B cell (primary cell): ENCODE results near the gene TCERG1L. TPM values are rescaled to one million over a fixed set of nuclear protein-coding genes. Genes with fewer than 3 reads are reported as not detected.

Source experiments
- ATAC-seq: fragments of 200-7000 bp; cut with Tn5 transposase; one replicate; pipeline ENCODE4 v1.10.0; 2021; ENCODE audit warnings: low read depth, mild to moderate bottlenecking, moderate number of reproducible peaks, moderate library complexity
- CTCF ChIA-PET: fragments of 350-600 bp; sonication (Branson Sonifier 250); formaldehyde crosslinking; loops from one replicate; lab custom pipeline; 2021; ENCODE audit warnings: antibody characterized with exemption, inconsistent platforms; lab: Charles Lee
- POLR2A ChIA-PET: fragments of 350-600 bp; sonication (Branson Sonifier 250); formaldehyde crosslinking; loops from one replicate; lab custom pipeline; 2021; ENCODE audit warnings: antibody characterized with exemption; lab: Charles Lee
- DNase-seq: peaks from one replicate; pipeline ENCODE4 v3.0.0; 2013
- H2AFZ ChIP-seq: 2 replicates; pipeline ENCODE4 v1.6.1; 2012; ENCODE audit warnings: mild to moderate bottlenecking, low read depth, low read length; ENCODE audit not compliant: insufficient read depth, poor library complexity, severe bottlenecking
- H3K27ac ChIP-seq, 2 donors: 1 replicate in 1 of 2; 2 replicates in 1 of 2; pipeline ENCODE4 v1.5.1; 2012 to 2013; ENCODE audit warnings: low read length in 2 of 2, mild to moderate bottlenecking in 2 of 2, moderate library complexity in 1 of 2
- H3K27me3 ChIP-seq, 4 experiments: fragments of 200-600 bp in 1 of 4; sonication (generic) in 1 of 4; replicated peaks in 1 of 4; 1 replicate in 2 of 4; 2 replicates in 2 of 4; pipeline versions ENCODE4 v1.6.1 to v1.7.0; 2013 to 2016; ENCODE audit warnings: low read length in 3 of 4, mild to moderate bottlenecking in 2 of 4, mixed read lengths in 1 of 4, moderate library complexity in 1 of 4; ENCODE audit not compliant: insufficient read depth in 4 of 4, control insufficient read depth in 3 of 4; ENCODE audit errors: control extremely low read depth in 1 of 4
- H3K36me3 ChIP-seq, 2 experiments: replicated peaks in 1 of 2; 1 replicate in 1 of 2; 2 replicates in 1 of 2; pipeline versions ENCODE4 v1.6.1 to v1.7.1; 2013; ENCODE audit warnings: low read length in 1 of 2; ENCODE audit not compliant: insufficient read depth in 2 of 2, control insufficient read depth in 1 of 2; ENCODE audit errors: control extremely low read depth in 1 of 2, extremely low read depth in 1 of 2
- H3K4me1 ChIP-seq, 2 donors: fragments of 200-600 bp in 1 of 2; sonication (generic) in 1 of 2; 1 replicate in 1 of 2; 2 replicates in 1 of 2; pipeline versions ENCODE4 v1.5.1 to v1.6.1; 2013 to 2017; ENCODE audit warnings: low read length in 2 of 2; ENCODE audit not compliant: control insufficient read depth in 2 of 2, insufficient read depth in 2 of 2
- H3K4me2 ChIP-seq: replicated peaks from 2 replicates; pipeline ENCODE3; 2012; ENCODE audit warnings: mild to moderate bottlenecking, low read depth, low read length; ENCODE audit not compliant: poor library complexity, severe bottlenecking
- H3K4me3 ChIP-seq, 5 experiments: fragments of 200-600 bp in 1 of 5; sonication (generic) in 1 of 5; 1 replicate in 3 of 5; 2 replicates in 2 of 5; pipeline versions ENCODE4 v1.5.1 to v1.7.0; 2011 to 2016; ENCODE audit warnings: low read length in 4 of 5, mild to moderate bottlenecking in 4 of 5, low read depth in 2 of 5, control low read depth in 1 of 5, moderate library complexity in 1 of 5; ENCODE audit not compliant: insufficient read depth in 1 of 5; ENCODE audit errors: control extremely low read depth in 1 of 5, extremely low read depth in 1 of 5
- H3K79me2 ChIP-seq: fragments of 200-600 bp; sonication (generic); one replicate; pipeline ENCODE4 v1.6.0; 2016; ENCODE audit warnings: low read length; ENCODE audit not compliant: control insufficient read depth, insufficient read depth
- H3K9ac ChIP-seq: fragments of 200-600 bp; sonication (generic); 2 replicates; pipeline ENCODE4 v1.6.1; 2017; ENCODE audit warnings: mild to moderate bottlenecking, low read length, moderate library complexity
- H3K9me3 ChIP-seq, 3 donors: one replicate each; pipeline versions ENCODE4 v1.6.1 to v1.7.1; 2013; ENCODE audit warnings: low read length in 2 of 3; ENCODE audit not compliant: control insufficient read depth in 2 of 3, insufficient read depth in 1 of 3; ENCODE audit errors: control extremely low read depth in 1 of 3
- H4K20me1 ChIP-seq: 2 replicates; pipeline ENCODE4 v1.6.0; 2012; ENCODE audit warnings: mild to moderate bottlenecking, low read length; ENCODE audit not compliant: insufficient read depth, control insufficient read depth, poor library complexity, severe bottlenecking
- H3K27ac Mint-ChIP-seq: one replicate; pipeline ENCODE4 v1.8.0; 2021; ENCODE audit warnings: mixed read lengths
- H3K27me3 Mint-ChIP-seq: one replicate; pipeline ENCODE4 v1.8.0; 2021; ENCODE audit warnings: mixed read lengths
- H3K4me1 Mint-ChIP-seq: one replicate; pipeline ENCODE4 v1.8.0; 2021; ENCODE audit warnings: mixed read lengths
- H3K4me3 Mint-ChIP-seq: one replicate; pipeline ENCODE4 v1.8.0; 2021; ENCODE audit warnings: mixed read lengths
- H3K9me3 Mint-ChIP-seq: one replicate; pipeline ENCODE4 v1.8.0; 2022; ENCODE audit warnings: mixed read lengths; ENCODE audit not compliant: insufficient read depth
- CTCF ChIP-seq: fragments of 200-600 bp; IDR thresholded peaks from one replicate; pipeline ENCODE4 v1.8.0; 2022; ENCODE audit warnings: antibody characterized with exemption, mild to moderate bottlenecking
- EZH2 ChIP-seq: IDR thresholded peaks from 2 replicates; pipeline ENCODE4 v1.6.1; 2012; ENCODE audit warnings: borderline replicate concordance, low read depth, mild to moderate bottlenecking, moderate library complexity, low read length; ENCODE audit not compliant: insufficient read depth, poor library complexity, severe bottlenecking
- WGBS: methylation state at CpG from one replicate; pipeline ENCODE4 v1.1.5; 2013; ENCODE audit warnings: missing lambda C conversion rate; ENCODE audit not compliant: insufficient coverage; 5-methylcytosine and 5-hydroxymethylcytosine counted together
- intact Hi-C: fragments of 100-400 bp; cut with micrococcal nuclease; formaldehyde crosslinking; loops from one replicate; pipeline ENCODE4 v1.10.0; 2022
- polyA plus RNA-seq: library from polyadenylated mRNA; depleted of rRNA; stranded (reverse); fragments of >200 nt; gene quantifications from 2 replicates; pipeline ENCODE4 v1.2.3, GENCODE V29; 2012
- total RNA-seq, 2 donors: library from RNA; stranded (reverse); fragments of 120-200 nt in 1 of 2; gene quantifications; 1 replicate in 1 of 2; 2 replicates in 1 of 2; pipeline versions ENCODE4 v1.2.3 to v1.2.4, GENCODE V29; 2013 to 2022

The TCERG1L gene
- total and polyA plus RNA-seq, 2 donors (not counting 1 experiment from before 2014, with no cell fraction given) = 0.10 TPM; not detected in 1

- Mint-ChIP-seq H3K4me1 (no peaks in the 10 kb centered on the region), H3K4me3 (no peak overlapping the region), H3K27me3 (no peaks in the 10 kb centered on the region), H3K9me3 (no peaks in the 10 kb centered on the region), H3K27ac (no peak overlapping the region)
- H3K27me3 ChIP-seq = no peaks in the 10 kb centered on the region
- TF ChIP-seq EZH2 (no peak), CTCF (no peak)
- H3K4me2 ChIP-seq = no peak overlapping the region
- H3K9ac ChIP-seq = no peak overlapping the region
- H3K36me3 ChIP-seq = no peaks in the 10 kb centered on the region
- no peak overlapping the region for H2AFZ ChIP-seq
- whole genome bisulfite sequencing = 90% methylated on average over 15 of the region's 17 CpGs
- no peak overlapping the region for H3K27ac ChIP-seq
- H3K9me3 ChIP-seq = peaks cover 0 to 30% (median 0%) of the 10 kb centered on the region in 3 donors
- H3K79me2 ChIP-seq = no peaks in the 10 kb centered on the region
- DNase-seq (no peak), ATAC-seq (no peak)
- H3K4me1 ChIP-seq = no peaks in the 10 kb centered on the region
- ChIA-PET POLR2A (no interaction called here), CTCF (no interaction called here)
- intact Hi-C loops = no loop called here
- H3K4me3 ChIP-seq = no peak overlapping the region
- H4K20me1 ChIP-seq = no peaks in the 10 kb centered on the region
Measured at GRCh38 chr10:131230166-131230565, 81.4 kb downstream of the TCERG1L start.

GRCh38 chr10:131227163-131227740 is 84.3 kb downstream of the TCERG1L start:
- Histone ChIP-seq H3K4me3 (no peak overlapping the region), H3K36me3 (no peaks in the 10 kb centered on the region), H3K27ac (no peak overlapping the region), H2AFZ (no peak overlapping the region), H3K27me3 (no peaks in the 10 kb centered on the region), H3K79me2 (no peaks in the 10 kb centered on the region), H3K4me2 (no peak overlapping the region), H4K20me1 (no peaks in the 10 kb centered on the region), H3K9ac (no peak overlapping the region), H3K9me3 (peaks cover 0 to 36% (median 0%) of the 10 kb centered on the region in 3 donors), H3K4me1 (no peaks in the 10 kb centered on the region)
- ChIA-PET CTCF (no interaction called here), POLR2A (no interaction called here)
- Mint-ChIP-seq H3K27ac (no peak overlapping the region), H3K9me3 (no peaks in the 10 kb centered on the region), H3K27me3 (no peaks in the 10 kb centered on the region), H3K4me1 (no peaks in the 10 kb centered on the region), H3K4me3 (no peak overlapping the region)
- no peak for DNase-seq
- no peak for ATAC-seq
- TF ChIP-seq EZH2 (no peak), CTCF (no peak)
- WGBS = 95% methylated on average over 12 of the region's 16 CpGs
- intact Hi-C loops = no loop called here
